ENCODE results near the gene OSBPL7. TPM values are rescaled to one million over a fixed set of nuclear protein-coding genes. Genes with fewer than 3 reads are reported as not detected.

OSBPL7 gene
- total RNA-seq, 2 experiments from 2014 or later = 33.2 to 36.1 TPM

DNA sequence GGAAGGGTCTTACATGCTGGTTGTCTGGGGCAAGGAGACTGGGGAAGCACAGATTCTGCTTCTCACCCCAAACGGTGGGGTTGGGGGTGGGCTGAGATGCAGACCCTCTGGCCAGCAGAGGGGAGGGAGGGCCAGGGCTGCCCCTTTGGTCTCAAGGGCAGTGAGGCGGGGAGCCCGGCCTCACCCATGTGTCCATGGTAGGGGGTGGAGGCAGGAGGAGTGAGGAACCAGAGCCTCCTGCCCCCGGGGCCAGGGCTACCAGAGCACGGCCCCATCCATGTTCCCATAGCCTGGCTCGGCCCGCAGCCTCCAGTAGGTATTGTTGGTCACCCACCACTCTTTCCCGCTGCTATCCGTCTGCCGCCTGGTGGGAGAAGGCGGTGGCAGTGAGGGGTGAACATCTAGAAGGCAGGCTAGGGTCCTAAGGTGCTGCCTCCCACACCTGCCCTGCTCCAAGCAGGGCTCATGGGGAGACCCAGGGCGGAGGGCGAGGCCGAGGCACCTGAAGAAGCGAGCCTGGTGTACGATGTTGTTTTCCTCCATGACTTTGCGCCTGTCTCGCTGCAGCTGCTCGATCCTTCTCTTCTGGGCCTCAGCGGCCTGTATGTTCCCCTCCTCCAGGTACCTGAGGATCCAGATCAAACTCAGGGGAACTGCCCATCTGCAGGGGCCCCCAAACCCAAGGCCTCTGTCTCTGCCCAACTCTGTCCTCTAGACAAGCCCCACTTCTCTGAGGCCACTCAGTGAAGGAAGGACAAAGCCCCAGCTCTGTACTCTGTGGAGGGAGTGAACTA, 13.4 kb downstream of the OSBPL7 start:
- no peak for DNase-seq
- no peak overlapping the region for H3K27ac Mint-ChIP-seq

DNA sequence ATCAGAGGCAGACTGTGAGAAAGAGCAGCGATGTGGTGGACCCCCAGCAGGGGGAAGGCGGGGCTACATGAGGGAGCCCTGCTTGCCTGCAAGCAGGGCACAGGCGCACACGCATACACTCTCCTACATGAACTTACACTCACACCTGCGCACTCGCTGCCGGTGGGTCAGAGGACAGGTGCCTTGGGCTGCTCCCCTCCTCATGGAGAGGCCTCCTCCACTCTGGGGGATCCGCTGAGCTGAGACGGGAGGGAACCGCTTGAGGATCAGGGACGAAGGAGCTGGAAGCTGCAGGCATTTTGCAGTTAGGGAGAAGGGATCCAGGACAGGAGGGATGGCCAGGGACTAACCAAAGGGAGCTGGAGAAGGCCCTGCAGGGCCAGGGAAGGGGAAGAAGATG, 14.2 kb downstream of the OSBPL7 start:
- no peak for DNase-seq
- no peaks in the 10 kb centered on the region for H3K27me3 Mint-ChIP-seq
- ChIA-PET CTCF (no interaction called here), POLR2A (interaction anchor here (1.7 kb wide), 1 partner anchor 14 kb away, joined by 4 read pairs; the partner anchor contains the start of gene OSBPL7)
- H3K4me1 Mint-ChIP-seq = peaks cover 20% of the 10 kb centered on the region
- H3K36me3 Mint-ChIP-seq (ENCODE audit: low read depth) = peaks cover 35% of the 10 kb centered on the region
- H3K27ac Mint-ChIP-seq = no peak overlapping the region
- no peak overlapping the region for H3K4me3 Mint-ChIP-seq
- H3K9me3 Mint-ChIP-seq = no peaks in the 10 kb centered on the region

More for the DNA sequence above, 13.4 kb downstream of the OSBPL7 start:
- peaks cover 21% of the 10 kb centered on the region for H3K4me1 Mint-ChIP-seq
- H3K9me3 Mint-ChIP-seq = no peaks in the 10 kb centered on the region
- H3K36me3 Mint-ChIP-seq (ENCODE audit: low read depth) = peaks cover 41% of the 10 kb centered on the region
- H3K27me3 Mint-ChIP-seq = no peaks in the 10 kb centered on the region
- ChIA-PET POLR2A (interaction anchor here (1.7 kb wide), 1 partner anchor 13 kb away, joined by 4 read pairs; the partner anchor contains the start of gene OSBPL7), CTCF (no interaction called here)
- no peak overlapping the region for H3K4me3 Mint-ChIP-seq

DNA sequence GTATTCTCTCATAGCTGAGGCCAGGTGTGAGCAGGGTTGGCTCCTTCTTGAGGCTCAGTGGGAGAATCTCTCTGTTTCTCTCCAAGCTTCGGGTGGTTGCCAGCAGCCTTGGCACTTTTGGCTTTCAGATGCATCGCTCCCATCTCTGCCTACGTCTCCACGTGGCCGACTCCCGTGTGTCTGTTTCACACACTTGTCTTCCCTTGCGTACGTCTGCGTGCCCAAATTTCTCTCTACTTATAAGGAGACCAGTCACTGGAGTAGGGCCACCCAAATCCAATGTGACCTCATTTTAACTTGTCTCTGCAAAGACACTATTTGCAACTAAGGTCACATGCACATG, 14.7 kb downstream of the OSBPL7 start:
- CTCF ChIA-PET = no interaction called here
- Mint-ChIP-seq H3K4me1 (peaks cover 18% of the 10 kb centered on the region), H3K27me3 (no peaks in the 10 kb centered on the region), H3K27ac (no peak overlapping the region), H3K4me3 (no peak overlapping the region), H3K9me3 (no peaks in the 10 kb centered on the region), H3K36me3 (ENCODE audit: low read depth) (peaks cover 31% of the 10 kb centered on the region)
- no peak for DNase-seq
- POLR2A ChIA-PET = interaction anchor here (1.7 kb wide), 1 partner anchor 15 kb away, joined by 4 read pairs; the partner anchor contains the start of gene OSBPL7

DNA sequence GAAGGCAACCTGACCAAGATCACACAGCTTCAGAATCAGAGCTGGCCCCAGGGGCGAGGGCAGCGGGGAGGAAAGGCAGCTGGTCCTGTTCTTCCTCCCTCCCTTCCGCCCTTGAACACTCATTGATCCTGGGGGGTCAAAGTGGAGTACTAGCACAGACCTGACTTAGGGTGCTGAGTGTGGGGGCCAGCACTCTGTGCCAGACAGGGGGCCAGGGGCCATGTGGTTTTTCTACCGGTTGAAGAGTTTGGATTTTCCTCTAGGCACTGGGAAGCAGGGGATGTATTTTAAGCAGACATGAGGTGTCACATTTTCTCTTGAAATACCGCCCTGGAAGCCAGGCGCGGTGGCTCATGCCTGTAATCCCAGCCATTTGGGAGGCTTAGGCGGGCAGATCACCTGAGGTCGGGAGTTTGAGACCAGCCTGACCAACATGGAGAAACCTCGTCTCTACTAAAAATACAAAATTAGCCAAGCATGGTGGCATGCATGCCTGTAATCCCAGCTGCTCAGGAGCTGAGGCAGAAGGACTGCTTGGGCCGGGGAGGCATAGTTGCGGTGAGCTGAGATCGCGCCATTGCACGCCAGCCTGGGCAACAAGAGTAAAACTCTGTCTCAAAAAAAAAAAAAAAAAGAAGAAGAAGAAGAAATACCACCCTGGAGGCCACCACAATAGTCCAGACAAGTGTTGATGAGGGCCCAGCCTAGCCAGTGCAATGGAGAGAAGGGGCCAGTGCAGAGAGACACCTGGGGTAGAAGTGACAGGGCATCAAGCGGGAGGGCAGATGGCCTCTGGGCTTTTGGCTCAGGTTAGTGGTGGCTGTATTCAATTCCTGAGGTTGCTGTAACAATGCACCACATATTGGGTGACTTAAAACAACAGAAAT, 15.3 kb downstream of the OSBPL7 start:
- H3K36me3 Mint-ChIP-seq (ENCODE audit: low read depth) = peaks cover 24% of the 10 kb centered on the region
- CTCF ChIA-PET = no interaction called here
- H3K4me1 Mint-ChIP-seq = peaks cover 13% of the 10 kb centered on the region
- H3K4me3 Mint-ChIP-seq = no peak overlapping the region
- H3K9me3 Mint-ChIP-seq = no peaks in the 10 kb centered on the region
- H3K27ac Mint-ChIP-seq = no peak overlapping the region
- no peaks in the 10 kb centered on the region for H3K27me3 Mint-ChIP-seq
- POLR2A ChIA-PET = interaction anchor here (1.1 to 1.7 kb wide), 2 partner anchors 15 to 143 kb away, joined by 3 to 4 read pairs; partner anchors contain the start of gene OSBPL7
- no peak for DNase-seq

DNA sequence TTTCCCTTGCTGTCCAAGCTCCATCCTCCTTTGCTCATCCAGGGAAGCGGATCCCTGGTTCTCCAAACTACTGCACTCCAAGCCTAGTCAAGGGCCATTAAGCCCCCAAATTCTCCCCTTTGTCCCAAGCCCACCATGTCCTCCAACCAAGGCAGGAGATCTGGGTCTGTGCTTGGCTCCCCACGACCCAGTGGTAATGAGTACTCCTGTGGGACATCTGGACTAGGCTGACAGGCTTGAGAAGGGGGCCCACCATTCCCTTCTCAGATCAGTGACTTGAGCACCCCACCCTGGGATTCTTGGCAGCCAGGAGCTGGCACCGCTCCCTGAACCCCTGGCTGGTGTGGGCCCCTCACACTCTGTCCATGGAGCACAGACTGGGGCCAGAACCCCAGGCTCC, 17.1 kb downstream of the OSBPL7 start:
- Mint-ChIP-seq H3K36me3 (ENCODE audit: low read depth) (peaks cover 12% of the 10 kb centered on the region), H3K9me3 (no peaks in the 10 kb centered on the region), H3K27ac (no peak overlapping the region), H3K4me1 (no peaks in the 10 kb centered on the region), H3K27me3 (no peaks in the 10 kb centered on the region), H3K4me3 (no peak overlapping the region)
- no peak for DNase-seq
- POLR2A ChIA-PET = no interaction called here
- CTCF ChIA-PET = interaction anchor here (0.6 to 0.8 kb wide), 2 partner anchors 44 to 128 kb away, joined by 3 to 4 read pairs; no protein-coding TSS in a partner anchor

DNA sequence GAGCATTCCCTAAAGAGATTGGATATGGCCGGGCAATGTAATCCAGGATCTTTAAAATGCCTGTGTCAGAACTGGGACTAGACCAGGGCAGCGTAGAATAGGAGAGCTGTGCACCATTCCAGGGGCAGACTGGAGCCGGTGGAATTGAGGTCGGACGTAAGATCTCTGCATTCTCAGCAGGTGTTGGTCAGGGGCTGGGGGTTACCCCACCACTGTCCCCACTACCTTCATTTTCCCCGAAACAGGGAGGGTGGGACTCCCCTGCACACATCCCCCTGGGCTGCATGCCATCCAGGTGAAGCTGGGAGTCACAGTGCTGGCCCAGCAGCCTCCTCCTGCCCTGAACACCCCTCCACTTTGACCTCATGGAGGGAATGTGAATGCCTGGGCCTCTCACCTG, 17.8 kb downstream of the OSBPL7 start:
- no peak for DNase-seq
- ChIA-PET POLR2A (no interaction called here), CTCF (no interaction called here)
- H3K27me3 Mint-ChIP-seq = no peaks in the 10 kb centered on the region
- H3K36me3 Mint-ChIP-seq (ENCODE audit: low read depth) = peaks cover 12% of the 10 kb centered on the region
- H3K27ac Mint-ChIP-seq = no peak overlapping the region
- no peaks in the 10 kb centered on the region for H3K4me1 Mint-ChIP-seq
- H3K4me3 Mint-ChIP-seq = no peak overlapping the region
- H3K9me3 Mint-ChIP-seq = no peaks in the 10 kb centered on the region

DNA sequence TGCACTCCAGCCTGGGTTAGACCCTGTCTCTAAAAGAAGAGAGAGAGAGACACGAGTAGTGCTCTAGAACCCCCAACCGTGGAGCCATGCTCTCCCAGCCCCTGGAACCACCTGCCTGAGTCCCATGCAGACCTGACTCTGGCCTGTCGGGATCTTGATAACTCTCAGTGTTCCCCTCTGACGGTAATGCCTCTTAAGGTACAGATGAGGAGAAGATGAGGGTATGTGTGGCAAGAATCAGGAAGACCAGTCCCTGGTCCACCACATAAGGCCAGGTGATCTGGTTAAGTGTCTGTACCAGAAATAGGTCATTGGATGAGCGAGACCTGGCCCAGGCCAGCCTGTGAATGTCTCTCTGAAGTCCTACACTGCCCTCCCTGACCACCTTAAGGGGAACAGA, 18.4 kb downstream of the OSBPL7 start:
- peaks cover 12% of the 10 kb centered on the region for H3K36me3 Mint-ChIP-seq (ENCODE audit: low read depth)
- no peaks in the 10 kb centered on the region for H3K27me3 Mint-ChIP-seq
- CTCF ChIA-PET = interaction anchor here (0.6 to 2.5 kb wide), 2 partner anchors 103 to 106 kb away, joined by 7 to 10 read pairs; no protein-coding TSS in a partner anchor
- H3K9me3 Mint-ChIP-seq = no peaks in the 10 kb centered on the region
- H3K4me1 Mint-ChIP-seq = no peaks in the 10 kb centered on the region
- no peak overlapping the region for H3K4me3 Mint-ChIP-seq
- no peak for DNase-seq
- POLR2A ChIA-PET = interaction anchor here (0.8 to 1.2 kb wide), 4 partner anchors 70 to 123 kb away, joined by 3 to 5 read pairs (median 3); partner anchors contain the start of gene TBX21
- no peak overlapping the region for H3K27ac Mint-ChIP-seq

DNA sequence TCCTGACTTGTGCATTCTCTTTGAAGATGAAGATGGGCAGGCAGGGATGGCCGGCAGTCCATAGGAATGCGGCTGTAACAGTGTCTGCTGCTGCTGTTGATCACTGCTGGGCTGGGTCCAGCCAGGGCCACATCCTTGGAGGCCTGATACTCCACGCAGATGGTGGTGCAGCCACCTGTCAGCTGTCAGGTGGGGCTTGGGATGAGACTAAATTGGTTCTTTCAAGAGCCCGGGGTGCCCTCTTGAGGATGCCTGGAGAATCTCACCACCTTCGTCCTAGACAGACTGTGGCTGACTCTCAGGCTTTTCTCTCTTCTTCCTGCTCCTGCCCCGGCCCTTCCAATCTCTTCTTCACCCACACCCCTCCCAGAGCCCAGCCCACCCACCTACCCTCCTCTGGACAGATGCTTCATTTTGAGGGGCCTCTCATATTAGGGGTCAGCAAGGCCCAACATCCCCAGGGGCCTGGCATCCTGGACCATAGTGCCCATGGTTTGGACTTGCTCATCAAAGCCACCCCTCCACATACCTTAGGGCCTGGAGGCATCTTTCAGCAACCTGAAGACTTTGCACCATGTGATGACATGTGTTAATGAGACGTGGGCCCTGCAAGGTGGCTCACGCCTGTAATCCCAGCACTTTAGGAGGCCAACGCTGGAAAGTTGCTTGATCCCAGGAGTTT, 19.1 kb downstream of the OSBPL7 start:
- H3K27me3 Mint-ChIP-seq = peaks cover 4% of the 10 kb centered on the region
- DNase-seq = peak; percentile 66
- ChIA-PET CTCF (interaction anchor here (1.0 to 2.5 kb wide), 6 partner anchors 10 to 152 kb away, joined by 3 to 10 read pairs (median 5); no protein-coding TSS in a partner anchor), POLR2A (interaction anchor here (0.8 to 1.2 kb wide), 4 partner anchors 70 to 122 kb away, joined by 3 to 5 read pairs (median 3); partner anchors contain the start of gene TBX21)
- no peaks in the 10 kb centered on the region for H3K9me3 Mint-ChIP-seq
- H3K36me3 Mint-ChIP-seq (ENCODE audit: low read depth) = peaks cover 7% of the 10 kb centered on the region
- no peaks in the 10 kb centered on the region for H3K4me1 Mint-ChIP-seq
- H3K27ac Mint-ChIP-seq = no peak overlapping the region
- H3K4me3 Mint-ChIP-seq = no peak overlapping the region

DNA sequence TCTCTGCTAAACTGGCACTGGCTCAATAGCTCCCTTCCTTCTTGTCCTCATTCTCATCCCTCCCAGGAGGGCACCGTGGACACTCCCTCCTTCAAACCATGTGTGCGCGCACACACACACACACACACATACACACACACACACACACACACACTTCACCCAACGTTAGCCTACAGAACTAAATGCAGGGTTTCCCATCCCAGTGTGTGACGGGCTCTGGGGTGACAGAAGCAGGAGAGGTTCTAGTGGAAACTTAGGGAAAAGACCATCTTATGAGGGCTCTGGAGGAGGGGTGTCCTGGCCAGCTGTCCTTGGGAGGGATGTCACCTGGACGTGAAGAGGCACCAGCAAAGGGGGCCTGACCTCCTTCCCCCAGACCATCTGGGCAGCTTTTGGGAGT, 19.7 kb downstream of the OSBPL7 start:
- Mint-ChIP-seq H3K27me3 (peaks cover 4% of the 10 kb centered on the region), H3K36me3 (ENCODE audit: low read depth) (peaks cover under 1% of the 10 kb centered on the region), H3K4me3 (no peak overlapping the region), H3K4me1 (no peaks in the 10 kb centered on the region), H3K27ac (no peak overlapping the region), H3K9me3 (no peaks in the 10 kb centered on the region)
- DNase-seq = no peak
- ChIA-PET POLR2A (interaction anchor here (1.0 to 1.2 kb wide), 3 partner anchors 69 to 153 kb away, joined by 3 read pairs; partner anchors contain the start of gene TBX21), CTCF (interaction anchor here (0.6 to 2.5 kb wide), 8 partner anchors 9 to 151 kb away, joined by 3 to 10 read pairs (median 4); no protein-coding TSS in a partner anchor)

DNA sequence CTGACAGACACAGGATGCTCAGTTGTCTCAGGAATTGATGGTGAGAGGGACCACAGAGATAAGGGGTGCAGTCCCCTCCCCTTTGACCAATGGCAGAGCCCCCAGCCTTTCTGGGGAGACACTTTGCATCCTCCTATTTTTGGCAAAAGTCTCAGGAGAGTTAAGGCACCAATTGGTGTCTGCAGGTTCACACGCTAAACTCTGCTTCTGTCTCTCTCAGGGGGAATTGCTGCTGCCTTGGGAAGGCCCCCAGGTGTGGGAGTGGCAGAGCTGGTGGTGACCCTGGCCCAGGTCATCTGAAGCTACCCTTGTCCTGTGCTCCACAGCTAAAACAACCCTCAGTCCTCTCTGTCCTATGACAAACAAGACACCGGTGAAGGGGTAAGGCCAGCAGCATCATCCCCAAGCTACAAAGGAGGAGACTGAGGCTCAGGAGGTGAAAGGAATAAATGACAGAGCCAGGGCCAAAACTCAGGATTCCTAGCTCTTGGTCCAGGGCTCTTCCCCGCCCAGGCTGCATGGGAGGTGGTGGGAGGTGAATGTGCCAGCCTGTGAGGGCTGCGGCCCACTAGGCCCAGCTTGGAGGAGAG, 20.3 kb downstream of the OSBPL7 start:
- POLR2A ChIA-PET = interaction anchor here (1.0 kb wide), 1 partner anchor 152 kb away, joined by 3 read pairs; no protein-coding TSS in a partner anchor
- H3K27ac Mint-ChIP-seq = no peak overlapping the region

DNA sequence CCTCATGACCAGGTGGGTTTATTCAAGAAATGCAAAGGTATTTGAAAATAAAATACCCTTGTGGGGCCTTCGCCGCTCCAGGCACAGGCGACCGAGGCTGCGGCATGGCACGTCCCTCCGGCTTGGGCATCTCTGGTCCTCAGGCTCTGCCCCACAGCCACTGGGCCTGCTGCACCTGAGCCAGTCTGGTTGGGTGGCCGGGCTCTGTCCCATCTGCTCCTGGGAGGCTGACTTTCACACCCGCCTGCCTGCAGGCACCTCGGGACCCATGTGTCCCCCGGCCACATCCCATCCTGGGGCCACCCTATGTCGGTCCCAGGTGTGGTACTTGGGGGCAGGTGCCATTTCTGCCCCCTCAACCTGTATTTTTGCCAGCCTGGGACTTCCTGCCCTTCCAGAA, 20.9 kb downstream of the OSBPL7 start:
- Mint-ChIP-seq H3K36me3 (ENCODE audit: low read depth) (no peaks in the 10 kb centered on the region), H3K27ac (no peak overlapping the region), H3K4me3 (no peak overlapping the region), H3K9me3 (no peaks in the 10 kb centered on the region), H3K4me1 (no peaks in the 10 kb centered on the region), H3K27me3 (peaks cover 4% of the 10 kb centered on the region)
- DNase-seq = no peak
- CTCF ChIA-PET = interaction anchor here (0.8 to 2.0 kb wide), 4 partner anchors 8 to 135 kb away, joined by 3 to 6 read pairs (median 4); no protein-coding TSS in a partner anchor
- POLR2A ChIA-PET = no interaction called here

More for the DNA sequence above, 20.3 kb downstream of the OSBPL7 start:
- Mint-ChIP-seq H3K4me3 (no peak overlapping the region), H3K9me3 (no peaks in the 10 kb centered on the region), H3K27me3 (peaks cover 4% of the 10 kb centered on the region), H3K4me1 (no peaks in the 10 kb centered on the region), H3K36me3 (ENCODE audit: low read depth) (no peaks in the 10 kb centered on the region)
- CTCF ChIA-PET = interaction anchor here (0.6 to 2.5 kb wide), 9 partner anchors 9 to 151 kb away, joined by 3 to 10 read pairs (median 4); no protein-coding TSS in a partner anchor
- DNase-seq = no peak

DNA sequence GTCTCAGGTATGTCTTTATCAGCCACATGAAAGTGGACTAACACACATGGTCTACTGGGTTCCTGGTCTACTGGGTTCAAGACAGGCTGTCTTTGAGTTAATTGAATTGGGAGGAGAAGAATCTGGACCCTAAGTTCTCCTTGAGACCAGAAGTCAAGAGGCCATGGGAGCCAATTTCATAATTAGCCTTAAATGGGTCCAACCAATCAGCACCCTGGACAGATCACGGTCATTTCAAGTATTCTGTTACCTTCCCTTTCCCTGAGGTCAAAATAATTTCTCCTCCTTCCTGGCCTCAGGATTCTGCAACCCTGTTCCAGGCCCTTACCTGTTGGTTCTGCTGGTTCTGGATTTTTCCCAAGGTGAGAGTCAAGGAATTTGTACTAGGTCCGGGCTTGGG, 23.8 kb downstream of the OSBPL7 start:
- H3K4me1 Mint-ChIP-seq = no peaks in the 10 kb centered on the region
- H3K4me3 Mint-ChIP-seq = no peak overlapping the region
- CTCF ChIA-PET = interaction anchor here (0.7 to 1.3 kb wide), 3 partner anchors 98 to 201 kb away, joined by 3 to 5 read pairs (median 3); no protein-coding TSS in a partner anchor
- H3K9me3 Mint-ChIP-seq = no peaks in the 10 kb centered on the region
- peaks cover 28% of the 10 kb centered on the region for H3K27me3 Mint-ChIP-seq
- POLR2A ChIA-PET = no interaction called here
- H3K27ac Mint-ChIP-seq = no peak overlapping the region
- DNase-seq = no peak
- no peaks in the 10 kb centered on the region for H3K36me3 Mint-ChIP-seq (ENCODE audit: low read depth)

All from activated CD4-positive, alpha-beta memory T cell treated with anti-CD3 and anti-CD28 coated beads, Interleukin-2, amount 10 ng/mL, durations not matched to agents 7 days and 5 days (primary cell).